ENCODE results near the gene UBAC2. TPM values are rescaled to one million over a fixed set of nuclear protein-coding genes. Genes with fewer than 3 reads are reported as not detected.

The UBAC2 gene
- total RNA-seq, 1 donor from 2014 or later, result 52.6 TPM

DNA sequence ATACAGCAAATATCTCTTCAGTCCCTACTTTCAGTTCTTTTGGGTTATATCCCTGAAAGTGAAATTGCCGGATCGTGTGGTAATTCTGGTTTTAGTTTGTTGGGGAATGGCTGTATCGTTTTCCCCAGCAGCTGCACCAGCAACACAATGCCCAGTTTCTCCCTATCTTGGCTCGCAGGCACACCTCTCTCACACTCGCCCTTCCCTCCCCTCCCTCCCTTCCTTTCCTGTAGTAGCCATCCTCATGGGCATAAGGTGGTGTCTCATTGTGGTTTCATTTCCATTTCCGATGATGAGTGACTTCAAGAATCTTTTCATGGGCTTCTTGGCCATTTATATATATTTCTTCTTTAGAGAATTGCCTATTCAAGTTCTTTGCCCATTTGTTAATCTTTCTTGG is 66.2 kb downstream of the UBAC2 start:
- peaks cover under 1% of the 10 kb centered on the region for H3K9me3 Mint-ChIP-seq
- peaks cover 15% of the 10 kb centered on the region for H3K36me3 Mint-ChIP-seq (ENCODE audit: low read depth)
- no peak for DNase-seq
- no peaks in the 10 kb centered on the region for H3K27me3 Mint-ChIP-seq
- no peak overlapping the region for H3K27ac Mint-ChIP-seq
- intact Hi-C loops (cut with micrococcal nuclease), result loop anchor here (1.0 to 10.0 kb wide), 3 partner anchors 71 to 392 kb away; no protein-coding TSS in a partner anchor
- H3K4me3 Mint-ChIP-seq, result no peak overlapping the region
- H3K4me1 Mint-ChIP-seq, result peaks cover 43% of the 10 kb centered on the region

DNA sequence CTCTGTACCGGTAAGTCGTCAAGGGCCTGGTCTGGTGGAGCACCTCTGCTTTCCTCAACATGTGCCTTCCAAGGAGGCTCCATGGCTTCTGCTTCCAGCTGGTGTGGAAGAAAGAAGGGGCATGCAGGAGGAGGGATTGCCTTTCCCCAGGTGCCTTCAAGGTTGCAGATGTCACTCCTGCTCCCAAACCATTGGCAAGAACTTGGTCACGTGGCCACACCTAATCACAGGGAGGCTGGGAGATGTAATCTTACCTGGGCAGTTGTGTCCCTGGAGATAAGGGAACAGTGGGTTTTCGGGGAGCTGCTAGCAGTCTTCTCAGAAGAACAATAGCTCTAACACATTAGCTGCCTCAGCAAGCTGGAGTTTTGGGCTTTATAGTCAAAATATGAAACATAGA is 67.3 kb downstream of the UBAC2 start:
- Mint-ChIP-seq H3K27ac (no peak overlapping the region), H3K9me3 (peaks cover 6% of the 10 kb centered on the region), H3K4me1 (peaks cover 45% of the 10 kb centered on the region), H3K4me3 (no peak overlapping the region), H3K27me3 (no peaks in the 10 kb centered on the region), H3K36me3 (ENCODE audit: low read depth) (peaks cover 25% of the 10 kb centered on the region)
- intact Hi-C loops (cut with micrococcal nuclease), result loop anchor here (10.0 kb wide), 1 partner anchor 393 kb away; no protein-coding TSS in a partner anchor
- DNase-seq, result peak; percentile 51

DNA sequence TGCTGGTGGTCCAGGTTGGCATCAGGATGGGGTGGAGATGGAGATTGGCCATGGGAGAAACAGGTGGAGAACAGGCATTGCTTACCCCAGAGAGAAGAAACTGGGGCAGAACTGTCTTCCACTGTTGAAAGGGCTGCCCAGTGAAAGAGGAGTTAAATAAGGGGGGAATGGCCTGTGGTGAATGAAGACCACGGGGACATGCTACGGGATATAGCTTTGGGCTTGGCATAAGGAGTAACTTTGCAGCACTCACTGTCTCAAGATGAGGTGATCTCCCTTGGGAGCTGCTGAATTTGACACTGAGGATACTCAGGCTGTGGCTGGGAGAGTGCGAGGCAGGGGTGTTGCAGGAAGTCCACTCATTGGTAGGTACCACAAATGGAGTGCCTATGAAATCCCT is 68.2 kb downstream of the UBAC2 start:
- Mint-ChIP-seq H3K27ac (peak overlapping the region; percentile 2), H3K4me1 (peaks cover 45% of the 10 kb centered on the region), H3K36me3 (ENCODE audit: low read depth) (peaks cover 27% of the 10 kb centered on the region), H3K27me3 (no peaks in the 10 kb centered on the region), H3K4me3 (no peak overlapping the region), H3K9me3 (peaks cover 6% of the 10 kb centered on the region)
- intact Hi-C loops (cut with micrococcal nuclease), result loop anchor here (1.0 to 10.0 kb wide), 4 partner anchors 53 to 394 kb away; no protein-coding TSS in a partner anchor
- DNase-seq, result peak; percentile 54

DNA sequence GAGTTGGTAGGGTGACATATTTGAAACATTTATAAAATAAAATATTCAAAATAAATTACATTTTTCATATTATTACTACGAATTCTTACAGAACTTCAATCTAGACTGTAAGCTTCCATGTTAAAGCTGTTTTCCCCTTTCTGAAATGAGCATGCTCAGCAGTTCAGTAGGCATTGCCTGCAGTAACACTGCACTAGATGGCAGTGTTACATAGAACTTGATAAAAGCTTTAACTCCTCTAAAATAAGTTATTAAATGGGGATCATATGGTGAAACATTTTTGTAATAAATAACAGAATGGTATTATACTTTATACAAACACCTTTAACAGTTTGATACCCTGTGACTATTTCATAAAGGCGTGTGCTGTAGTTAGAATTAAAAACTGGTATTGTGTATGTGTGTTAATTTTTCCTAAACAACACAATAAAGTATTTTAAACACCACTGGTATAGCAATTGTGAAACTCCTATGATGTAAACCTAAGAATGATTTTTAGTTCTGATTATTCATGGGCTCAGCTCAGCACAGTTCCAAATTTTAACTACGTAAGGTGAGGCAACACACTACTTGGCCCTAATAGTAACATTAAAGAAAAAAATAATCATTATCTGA is 69.1 kb downstream of the UBAC2 start:
- DNase-seq, result peak; percentile 77
- intact Hi-C loops (cut with micrococcal nuclease), result loop anchor here (1.0 to 10.0 kb wide), 4 partner anchors 53 to 395 kb away; no protein-coding TSS in a partner anchor
- Mint-ChIP-seq H3K27me3 (no peaks in the 10 kb centered on the region), H3K27ac (no peak overlapping the region), H3K4me3 (no peak overlapping the region), H3K4me1 (peaks cover 44% of the 10 kb centered on the region), H3K9me3 (peaks cover 6% of the 10 kb centered on the region), H3K36me3 (ENCODE audit: low read depth) (peaks cover 32% of the 10 kb centered on the region)

DNA sequence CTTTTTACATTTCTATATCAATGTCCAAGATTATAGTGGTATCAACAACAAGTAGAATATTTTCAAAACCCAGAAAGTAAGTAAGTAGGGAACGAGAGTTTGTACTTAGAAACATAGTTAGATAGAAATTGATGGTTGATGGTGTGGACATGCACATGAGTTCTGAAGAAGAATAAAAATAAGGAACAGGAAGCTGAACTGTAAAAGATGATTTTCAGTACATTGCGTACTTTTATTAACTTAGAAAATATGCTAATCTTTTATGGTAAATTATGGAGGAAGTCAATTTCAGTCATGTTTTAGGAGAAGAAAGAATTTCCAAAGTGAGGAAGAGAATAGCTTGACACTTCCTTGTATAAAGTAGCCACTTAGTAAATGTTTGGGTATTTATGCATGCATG is 69.9 kb downstream of the UBAC2 start:
- peaks cover 6% of the 10 kb centered on the region for H3K9me3 Mint-ChIP-seq
- peaks cover 36% of the 10 kb centered on the region for H3K36me3 Mint-ChIP-seq (ENCODE audit: low read depth)
- no peak overlapping the region for H3K4me3 Mint-ChIP-seq
- no peak for DNase-seq
- H3K4me1 Mint-ChIP-seq, result peaks cover 45% of the 10 kb centered on the region
- H3K27me3 Mint-ChIP-seq, result no peaks in the 10 kb centered on the region
- no peak overlapping the region for H3K27ac Mint-ChIP-seq
- intact Hi-C loops (cut with micrococcal nuclease), result no loop called here

DNA sequence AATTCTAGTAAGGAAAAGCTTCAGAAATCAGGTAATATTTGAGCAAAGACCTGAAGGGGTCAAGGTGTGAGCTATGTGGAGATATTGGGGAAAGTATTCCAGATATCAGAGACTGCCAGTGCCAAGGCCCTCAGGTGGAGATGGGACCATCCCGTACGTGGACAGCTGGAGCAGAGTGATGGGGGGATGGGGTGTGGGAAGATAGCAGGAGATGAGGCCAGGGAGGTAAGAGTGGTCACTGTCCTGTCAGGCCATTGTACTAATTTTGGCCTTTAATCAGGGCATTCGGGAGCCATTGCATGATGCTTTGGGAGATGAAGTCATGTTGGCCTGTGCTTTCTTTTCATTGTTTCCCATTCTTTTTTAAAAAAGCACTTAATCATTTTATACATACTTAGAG is 70.6 kb downstream of the UBAC2 start:
- Mint-ChIP-seq H3K4me3 (no peak overlapping the region), H3K27ac (peak overlapping the region; percentile 44), H3K27me3 (no peaks in the 10 kb centered on the region), H3K36me3 (ENCODE audit: low read depth) (peaks cover 36% of the 10 kb centered on the region), H3K4me1 (peaks cover 48% of the 10 kb centered on the region), H3K9me3 (peaks cover 6% of the 10 kb centered on the region)
- intact Hi-C loops (cut with micrococcal nuclease), result no loop called here
- DNase-seq, result peak; percentile 53

DNA sequence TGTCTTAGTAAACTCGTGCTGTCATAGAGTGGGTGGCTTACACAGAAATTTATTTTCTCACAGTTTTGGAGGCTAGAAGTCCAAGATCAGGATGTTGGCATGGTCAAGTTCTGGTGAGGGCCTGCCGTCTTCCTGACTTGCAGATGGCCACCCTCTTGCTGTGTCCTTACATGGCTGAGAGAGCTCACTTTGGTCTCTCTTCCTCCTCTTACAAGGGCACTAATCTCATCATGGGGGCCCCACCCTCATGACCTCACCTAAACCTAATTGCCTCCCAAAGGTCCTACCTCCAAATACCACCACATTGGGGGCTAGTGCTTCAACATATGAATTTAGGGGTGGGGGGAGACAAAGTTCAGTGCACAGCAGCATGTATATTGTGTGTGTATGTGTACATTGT is 71.8 kb downstream of the UBAC2 start:
- peaks cover 36% of the 10 kb centered on the region for H3K36me3 Mint-ChIP-seq (ENCODE audit: low read depth)
- intact Hi-C loops (cut with micrococcal nuclease), result no loop called here

DNA sequence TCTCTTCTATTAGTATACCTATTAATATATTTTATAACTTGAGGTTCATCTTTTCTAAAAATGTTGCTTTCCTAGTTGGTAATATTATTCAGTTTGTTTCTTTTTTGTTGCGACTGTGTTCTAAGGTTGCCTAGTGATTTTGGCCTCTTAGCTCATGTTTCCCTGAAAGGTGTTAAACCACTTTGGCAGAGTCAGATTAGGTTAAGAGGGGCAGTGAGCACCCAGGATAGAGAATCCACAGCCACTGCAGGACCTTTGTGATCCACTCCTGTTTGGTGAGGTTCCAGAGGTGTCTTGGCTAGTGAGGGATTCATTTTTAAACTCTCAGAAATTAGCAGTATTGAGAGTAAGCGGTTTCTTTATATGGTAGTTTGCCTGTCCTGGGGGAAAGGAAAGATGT is 72.5 kb downstream of the UBAC2 start:
- Mint-ChIP-seq H3K9me3 (peaks cover 6% of the 10 kb centered on the region), H3K27me3 (no peaks in the 10 kb centered on the region), H3K4me1 (peaks cover 58% of the 10 kb centered on the region), H3K4me3 (no peak overlapping the region), H3K36me3 (ENCODE audit: low read depth) (peaks cover 40% of the 10 kb centered on the region), H3K27ac (peak overlapping the region; percentile 69)
- intact Hi-C loops (cut with micrococcal nuclease), result no loop called here
- peak; percentile 59 for DNase-seq

More for the DNA sequence above, 71.8 kb downstream of the UBAC2 start:
- Mint-ChIP-seq H3K9me3 (peaks cover 6% of the 10 kb centered on the region), H3K4me1 (peaks cover 53% of the 10 kb centered on the region), H3K27me3 (no peaks in the 10 kb centered on the region), H3K4me3 (no peak overlapping the region), H3K27ac (no peak overlapping the region)
- DNase-seq, result peak; percentile 48

DNA sequence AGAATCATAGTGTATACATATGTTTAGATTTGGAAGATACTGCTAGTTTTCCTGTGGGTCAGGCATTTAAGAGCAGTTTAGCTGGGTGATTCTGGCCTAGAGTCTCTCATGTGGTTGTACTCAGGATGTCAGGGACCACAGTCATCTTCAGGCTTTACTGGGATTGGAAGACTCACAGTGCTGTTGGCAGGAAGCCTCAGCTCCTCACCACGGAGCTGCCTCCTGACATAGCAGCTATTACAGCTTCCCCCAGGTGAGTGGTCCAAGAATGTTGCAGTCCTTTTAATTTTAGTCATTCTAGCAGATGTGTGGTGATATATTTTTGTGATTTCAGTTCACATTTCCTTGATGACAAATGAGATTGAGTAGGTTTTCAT is 74.4 kb downstream of the UBAC2 start:
- Mint-ChIP-seq H3K9me3 (peaks cover 6% of the 10 kb centered on the region), H3K27me3 (no peaks in the 10 kb centered on the region), H3K4me3 (peak overlapping the region; percentile 16), H3K27ac (peak overlapping the region; percentile 74), H3K36me3 (ENCODE audit: low read depth) (peaks cover 50% of the 10 kb centered on the region), H3K4me1 (peaks cover 65% of the 10 kb centered on the region)
- intact Hi-C loops (cut with micrococcal nuclease), result no loop called here
- DNase-seq, result peak; percentile 80

DNA sequence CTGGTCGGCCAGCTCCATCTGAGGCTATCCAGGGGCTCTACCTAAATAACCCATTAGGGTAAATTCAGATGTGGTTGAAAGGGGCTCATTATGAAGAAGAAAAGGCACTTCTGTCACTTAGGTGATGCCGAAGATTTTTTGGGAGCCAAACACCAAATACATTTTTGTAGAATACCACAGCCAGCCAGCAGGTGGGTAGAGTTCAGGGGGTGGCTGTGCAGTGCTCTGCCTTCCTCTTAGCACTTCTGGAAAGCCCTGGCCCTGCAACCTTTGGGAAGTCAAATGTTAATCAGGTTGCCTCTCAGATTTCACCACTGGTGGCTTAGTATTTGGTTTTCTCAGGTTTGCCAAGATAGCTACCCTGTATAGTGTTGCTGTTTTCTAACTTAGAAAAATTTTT is 76.1 kb downstream of the UBAC2 start:
- Mint-ChIP-seq H3K27ac (no peak overlapping the region), H3K27me3 (no peaks in the 10 kb centered on the region), H3K4me1 (peaks cover 68% of the 10 kb centered on the region), H3K36me3 (ENCODE audit: low read depth) (peaks cover 52% of the 10 kb centered on the region), H3K4me3 (no peak overlapping the region), H3K9me3 (peaks cover 6% of the 10 kb centered on the region)
- no peak for DNase-seq
- intact Hi-C loops (cut with micrococcal nuclease), result no loop called here

DNA sequence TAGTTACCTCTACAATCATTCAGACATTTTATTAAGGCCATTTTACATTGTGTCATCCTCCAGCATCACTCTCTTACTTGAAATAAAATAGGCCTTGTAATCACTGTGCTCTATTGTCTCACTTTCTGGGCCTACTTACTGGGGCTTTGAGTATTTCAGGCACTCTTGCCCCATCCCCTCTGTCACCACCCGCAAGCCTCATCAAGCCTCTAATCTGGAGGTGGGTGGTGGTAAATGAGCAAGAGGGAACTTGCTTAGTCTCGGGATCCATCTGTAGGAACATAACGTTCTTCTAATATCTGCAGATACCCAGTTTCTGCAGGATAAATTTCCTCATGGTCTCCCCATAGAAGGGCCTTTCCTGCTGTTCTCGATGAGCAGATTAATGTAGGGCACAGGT is 77.0 kb downstream of the UBAC2 start:
- H3K27ac Mint-ChIP-seq, result no peak overlapping the region
- no peak for DNase-seq
- H3K9me3 Mint-ChIP-seq, result no peaks in the 10 kb centered on the region
- no peak overlapping the region for H3K4me3 Mint-ChIP-seq
- no peaks in the 10 kb centered on the region for H3K27me3 Mint-ChIP-seq
- H3K4me1 Mint-ChIP-seq, result peaks cover 75% of the 10 kb centered on the region
- H3K36me3 Mint-ChIP-seq (ENCODE audit: low read depth), result peaks cover 43% of the 10 kb centered on the region
- intact Hi-C loops (cut with micrococcal nuclease), result no loop called here

DNA sequence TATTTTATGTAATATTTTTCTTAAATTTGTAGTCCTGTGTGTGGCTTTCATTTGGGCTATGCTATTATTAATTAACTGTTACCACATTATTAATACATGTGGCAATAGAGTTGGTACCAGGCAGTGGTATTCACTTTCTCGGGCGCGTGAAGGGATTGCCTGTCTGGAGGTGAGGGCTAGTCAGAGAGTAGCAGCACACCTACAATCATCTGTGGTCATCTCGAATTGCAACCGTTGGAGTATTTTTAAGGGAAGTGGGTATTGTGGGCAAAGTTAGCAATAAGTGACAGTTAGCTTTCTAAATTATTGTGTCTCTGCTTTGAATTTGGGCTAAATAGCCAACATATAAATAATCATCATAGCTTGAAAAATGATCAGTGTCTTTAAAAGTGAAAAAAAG is 77.5 kb downstream of the UBAC2 start:
- no peaks in the 10 kb centered on the region for H3K27me3 Mint-ChIP-seq
- intact Hi-C loops (cut with micrococcal nuclease), result no loop called here

DNA sequence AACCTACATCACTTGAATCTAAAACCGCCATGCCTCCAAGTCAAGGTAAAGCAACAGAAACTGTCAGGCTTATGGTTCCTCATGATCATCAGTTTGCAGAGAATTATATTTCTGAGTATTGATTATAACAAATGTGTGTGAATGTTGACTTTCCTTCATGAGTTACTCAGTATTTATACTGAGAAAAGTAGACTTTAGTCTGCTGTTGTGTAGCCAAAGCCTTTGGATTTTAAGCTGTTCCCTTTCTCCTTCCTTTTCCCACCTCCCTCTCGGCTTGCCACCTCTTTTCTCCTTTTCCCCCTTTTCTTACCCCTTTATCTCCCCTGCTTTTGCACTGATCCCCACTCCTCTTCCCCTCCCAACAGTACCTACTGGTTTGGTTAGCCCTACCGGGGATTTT is 78.2 kb downstream of the UBAC2 start:
- peak; percentile 48 for DNase-seq
- H3K27me3 Mint-ChIP-seq, result no peaks in the 10 kb centered on the region
- intact Hi-C loops (cut with micrococcal nuclease), result no loop called here
- no peaks in the 10 kb centered on the region for H3K9me3 Mint-ChIP-seq
- peaks cover 72% of the 10 kb centered on the region for H3K4me1 Mint-ChIP-seq
- no peak overlapping the region for H3K4me3 Mint-ChIP-seq
- peaks cover 35% of the 10 kb centered on the region for H3K36me3 Mint-ChIP-seq (ENCODE audit: low read depth)
- H3K27ac Mint-ChIP-seq, result no peak overlapping the region

More for the DNA sequence above, 77.5 kb downstream of the UBAC2 start:
- DNase-seq, result peak; percentile 53
- Mint-ChIP-seq H3K4me3 (no peak overlapping the region), H3K36me3 (ENCODE audit: low read depth) (peaks cover 41% of the 10 kb centered on the region), H3K27ac (no peak overlapping the region), H3K4me1 (peaks cover 78% of the 10 kb centered on the region), H3K9me3 (no peaks in the 10 kb centered on the region)

DNA sequence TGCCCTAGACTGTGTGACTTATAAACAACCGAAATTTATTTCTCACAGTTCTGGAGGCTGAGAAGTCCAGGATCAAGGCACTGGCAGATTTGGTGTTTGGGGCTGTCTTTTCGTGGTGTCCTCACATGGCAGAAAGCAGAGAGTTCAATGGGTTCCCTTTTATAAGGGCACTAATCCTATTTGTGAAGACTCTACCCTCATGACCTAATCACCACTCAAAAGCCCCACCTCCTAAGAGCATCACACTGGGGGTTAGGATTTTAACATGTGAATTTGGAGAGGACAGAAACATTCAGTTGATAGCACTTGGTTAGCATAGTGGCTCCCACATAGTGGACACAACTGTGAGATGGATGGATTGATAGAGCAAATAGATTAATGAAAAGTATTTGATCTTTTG is 79.0 kb downstream of the UBAC2 start:
- intact Hi-C loops (cut with micrococcal nuclease), result no loop called here
- peaks cover 32% of the 10 kb centered on the region for H3K36me3 Mint-ChIP-seq (ENCODE audit: low read depth)
- H3K27me3 Mint-ChIP-seq, result no peaks in the 10 kb centered on the region
- H3K9me3 Mint-ChIP-seq, result no peaks in the 10 kb centered on the region
- H3K4me1 Mint-ChIP-seq, result peaks cover 70% of the 10 kb centered on the region
- no peak overlapping the region for H3K27ac Mint-ChIP-seq
- DNase-seq, result peak; percentile 48
- H3K4me3 Mint-ChIP-seq, result no peak overlapping the region

DNA sequence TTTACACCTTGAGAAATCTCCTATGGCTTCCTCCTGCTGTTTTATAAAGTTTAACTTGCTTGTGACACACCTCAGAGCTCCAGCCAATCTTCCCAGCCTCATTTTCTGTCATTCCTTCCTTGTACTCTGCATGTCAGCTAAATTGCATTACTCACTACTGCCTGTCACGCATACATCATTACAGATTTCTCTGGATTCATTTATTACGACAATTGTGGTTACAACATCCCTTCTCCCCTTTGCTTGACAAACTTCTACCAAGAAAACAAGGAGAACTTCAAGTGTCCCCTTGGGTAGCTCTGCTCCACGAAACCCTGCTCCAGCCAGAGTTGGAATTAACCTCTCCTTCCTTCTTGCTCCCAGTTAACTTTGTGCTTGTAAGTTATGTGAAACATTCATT is 79.5 kb downstream of the UBAC2 start:
- peaks cover 28% of the 10 kb centered on the region for H3K36me3 Mint-ChIP-seq (ENCODE audit: low read depth)
- H3K4me3 Mint-ChIP-seq, result no peak overlapping the region
- no peak overlapping the region for H3K27ac Mint-ChIP-seq
- H3K9me3 Mint-ChIP-seq, result no peaks in the 10 kb centered on the region
- H3K27me3 Mint-ChIP-seq, result no peaks in the 10 kb centered on the region
- H3K4me1 Mint-ChIP-seq, result peaks cover 67% of the 10 kb centered on the region
- peak; percentile 51 for DNase-seq
- intact Hi-C loops (cut with micrococcal nuclease), result no loop called here
